HG03378 (cell line): ENCODE data around the gene CDC42BPG.
"Not testable (repeated sequence)": the region's sequence is repeated elsewhere in the genome, so short reads cannot be mapped to it uniquely, and the experiment has no call there.

Experiments used
- ATAC-seq: cut with Tn5 transposase; IDR thresholded peaks from one replicate; pipeline ENCODE4 v1.9.1; 2021; ENCODE audit warnings: mild to moderate bottlenecking, moderate library complexity; ENCODE audit not compliant: unreplicated experiment

The CDC42BPG gene

GRCh38 chr11:64849598-64850356 is 5.3 kb upstream of the CDC42BPG start:
- no peak for ATAC-seq

DNA sequence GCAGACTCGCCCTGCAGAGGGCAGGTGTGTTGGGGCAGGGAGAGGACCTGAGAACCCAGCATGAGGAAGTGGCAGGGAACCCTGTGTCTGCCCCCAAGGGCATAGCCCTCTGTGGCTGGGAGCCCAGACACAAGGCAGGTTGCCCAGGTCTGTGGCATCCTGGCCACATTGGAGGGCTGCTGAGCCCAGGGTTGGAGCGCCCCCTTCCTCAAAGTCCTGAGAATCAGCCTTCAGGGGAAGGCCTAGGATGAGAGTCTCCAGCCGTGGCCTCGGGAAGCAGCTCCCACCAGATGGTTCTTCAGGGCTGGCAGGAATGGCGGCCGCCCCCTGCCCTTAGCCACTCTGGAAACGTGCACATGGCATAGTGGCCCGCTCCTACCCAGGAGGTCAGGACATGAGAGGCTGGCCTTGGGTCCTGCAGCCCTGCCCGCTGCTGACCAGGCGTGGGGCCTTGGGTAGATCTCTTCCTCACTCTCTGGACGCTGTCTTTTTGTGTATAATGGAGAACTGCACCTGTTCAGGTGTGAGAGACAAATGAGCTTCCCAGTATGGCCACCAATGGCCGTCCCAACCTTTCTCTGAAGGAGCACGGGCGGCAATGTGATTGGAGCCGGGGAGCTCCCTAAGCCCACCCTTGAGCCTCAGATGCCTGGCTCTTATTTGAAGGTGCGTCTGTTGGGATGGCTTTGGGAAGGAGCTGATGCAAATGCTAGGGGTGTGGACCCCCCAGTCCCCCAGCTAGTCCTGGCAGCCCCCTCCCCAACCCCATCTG is 4.6 kb upstream of the CDC42BPG start:
- ATAC-seq: no peak

DNA sequence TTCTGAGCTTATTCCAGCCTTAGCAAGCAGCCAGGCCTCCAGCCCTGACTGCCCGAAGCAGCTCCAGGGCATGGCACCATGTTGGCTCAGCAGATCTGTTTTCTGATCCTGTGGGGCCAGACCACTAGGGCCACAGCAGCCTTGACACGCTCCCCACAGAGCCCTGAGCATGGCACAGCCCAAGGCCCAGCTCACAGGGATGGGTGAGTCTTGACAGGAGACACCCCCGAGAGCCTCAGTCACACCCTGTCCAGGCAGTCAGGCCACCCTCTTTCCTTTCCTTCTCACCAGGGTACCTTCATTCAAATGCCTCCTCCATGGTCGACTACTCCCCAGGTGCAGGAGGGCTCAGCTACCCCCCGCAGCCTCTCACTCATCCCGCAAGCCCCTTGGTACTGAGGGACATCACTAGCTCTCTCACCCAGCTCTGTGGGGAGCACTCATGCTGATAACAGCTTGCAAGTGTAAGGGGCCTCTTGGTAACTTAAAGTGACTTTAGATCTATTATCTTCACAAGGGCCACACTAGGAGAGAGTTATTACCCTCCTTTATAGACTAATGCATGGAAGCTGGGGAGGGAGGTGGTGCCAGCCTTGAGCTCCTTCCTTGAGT is 3.9 kb upstream of the CDC42BPG start:
- no peak for ATAC-seq

- ATAC-seq: no peak
Measured at GRCh38 chr11:64846998-64847666, 2.7 kb upstream of the CDC42BPG start.

DNA sequence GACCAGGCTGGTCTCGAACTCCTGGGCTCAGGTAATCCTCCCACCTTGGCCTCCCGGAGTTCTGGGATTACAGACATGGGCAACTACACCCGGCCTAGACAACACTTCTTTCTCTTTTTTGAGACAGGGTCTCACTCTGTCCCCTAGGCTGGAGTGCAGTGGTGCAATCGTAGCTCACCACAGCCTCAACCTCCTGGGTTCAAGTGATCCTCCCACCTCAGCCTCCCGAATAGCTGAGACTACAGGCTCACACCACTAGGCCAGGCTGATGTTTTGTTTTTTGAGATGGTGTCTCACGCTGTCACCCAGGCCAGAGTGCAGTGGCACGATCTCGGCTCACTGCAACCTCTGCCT is 1.3 kb upstream of the CDC42BPG start:
- not testable (repeated sequence) for ATAC-seq

DNA sequence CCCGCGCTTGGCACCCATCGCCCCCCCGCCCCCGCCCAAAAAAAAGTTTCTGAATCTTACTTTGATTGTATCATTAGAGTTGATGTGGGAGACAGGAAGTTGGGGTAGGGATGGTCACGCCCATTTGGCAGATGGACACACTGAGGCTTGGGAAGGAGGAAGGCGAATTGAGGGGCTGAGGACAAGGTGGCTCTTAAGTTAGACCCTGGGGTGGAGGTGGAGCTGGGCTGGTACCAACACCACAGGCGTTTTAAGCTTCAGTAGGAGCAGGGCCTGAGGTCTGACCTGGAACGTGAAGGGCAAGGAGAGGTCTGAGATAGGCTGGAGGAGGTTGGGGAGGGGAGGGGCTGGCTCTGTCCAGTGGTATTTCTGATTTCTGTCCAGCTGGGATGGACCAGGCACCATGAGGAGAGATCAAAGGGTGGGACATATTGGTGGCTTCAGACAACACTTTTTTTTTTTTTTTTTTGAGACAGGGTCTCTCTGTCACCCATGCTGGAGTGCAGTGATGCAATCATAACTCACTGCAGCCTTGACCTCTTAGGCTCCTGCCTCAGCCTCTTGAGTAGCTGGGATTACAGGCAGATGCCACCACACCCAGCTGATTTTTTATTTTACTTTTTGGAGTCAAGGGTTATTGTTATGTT is 799 bp upstream of the CDC42BPG start:
- ATAC-seq: no peak

GRCh38 chr11:64843686-64844329 is 645 bp downstream of the CDC42BPG start:
- ATAC-seq: no peak

- ATAC-seq: no peak
Measured at GRCh38 chr11:64842851-64843685, 1.4 kb downstream of the CDC42BPG start.

DNA sequence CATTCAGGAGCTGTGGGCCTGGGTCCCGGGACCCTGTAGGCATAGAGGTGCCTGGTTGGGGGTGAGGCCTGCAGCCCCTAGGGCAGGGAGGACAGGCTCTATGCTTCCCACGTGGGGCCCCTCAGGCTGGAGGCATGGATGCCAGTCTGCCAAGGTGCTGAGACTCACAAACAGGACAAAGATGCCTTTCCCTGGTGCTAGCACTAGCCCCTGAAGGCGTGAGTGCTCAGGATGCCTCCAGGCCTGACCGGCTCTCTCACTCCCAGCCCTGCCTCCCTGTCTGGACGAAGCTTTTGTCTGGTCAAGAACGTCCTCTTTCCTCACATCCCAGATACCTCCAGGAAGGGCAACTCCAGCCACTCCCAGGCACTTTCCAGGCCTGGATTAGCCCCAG is 2.1 kb downstream of the CDC42BPG start:
- ATAC-seq: no peak

DNA sequence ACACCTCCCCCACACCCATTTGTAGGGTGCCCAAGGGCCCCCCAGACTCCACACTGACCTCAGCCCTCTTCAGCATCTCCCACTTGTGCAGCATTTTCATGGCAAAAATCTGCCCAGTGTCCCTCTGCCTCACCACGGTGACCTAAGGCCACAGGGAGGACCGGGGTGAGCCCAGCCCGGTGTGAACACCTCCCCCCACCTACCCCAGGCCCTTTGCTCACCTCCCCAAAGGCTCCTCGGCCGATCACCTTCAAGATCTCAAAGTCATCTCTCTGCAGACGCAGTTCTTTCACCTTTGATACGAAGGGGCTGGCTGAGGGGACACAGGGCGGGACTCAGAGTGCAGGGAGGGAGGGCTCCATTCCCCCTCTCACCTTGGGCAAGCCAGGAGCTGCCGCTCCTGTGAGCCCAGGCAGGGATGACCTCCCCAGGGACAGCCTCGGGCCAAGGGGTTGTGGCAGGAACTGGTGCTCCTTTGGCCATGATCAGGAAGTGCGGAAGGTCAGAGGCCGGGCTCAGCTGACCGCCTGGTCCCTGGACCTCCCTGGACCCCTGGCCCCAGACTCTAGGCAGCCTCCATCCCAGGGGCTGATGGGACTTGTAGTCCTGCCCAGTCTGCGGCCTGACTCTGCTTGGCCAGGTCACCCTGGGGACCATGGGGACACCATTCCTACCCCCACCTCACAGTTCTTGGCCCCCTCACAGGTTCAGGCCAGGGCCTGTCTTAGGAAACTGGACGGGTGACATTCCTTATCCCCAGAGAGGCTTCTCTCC is 2.7 kb downstream of the CDC42BPG start:
- ATAC-seq: no peak

DNA sequence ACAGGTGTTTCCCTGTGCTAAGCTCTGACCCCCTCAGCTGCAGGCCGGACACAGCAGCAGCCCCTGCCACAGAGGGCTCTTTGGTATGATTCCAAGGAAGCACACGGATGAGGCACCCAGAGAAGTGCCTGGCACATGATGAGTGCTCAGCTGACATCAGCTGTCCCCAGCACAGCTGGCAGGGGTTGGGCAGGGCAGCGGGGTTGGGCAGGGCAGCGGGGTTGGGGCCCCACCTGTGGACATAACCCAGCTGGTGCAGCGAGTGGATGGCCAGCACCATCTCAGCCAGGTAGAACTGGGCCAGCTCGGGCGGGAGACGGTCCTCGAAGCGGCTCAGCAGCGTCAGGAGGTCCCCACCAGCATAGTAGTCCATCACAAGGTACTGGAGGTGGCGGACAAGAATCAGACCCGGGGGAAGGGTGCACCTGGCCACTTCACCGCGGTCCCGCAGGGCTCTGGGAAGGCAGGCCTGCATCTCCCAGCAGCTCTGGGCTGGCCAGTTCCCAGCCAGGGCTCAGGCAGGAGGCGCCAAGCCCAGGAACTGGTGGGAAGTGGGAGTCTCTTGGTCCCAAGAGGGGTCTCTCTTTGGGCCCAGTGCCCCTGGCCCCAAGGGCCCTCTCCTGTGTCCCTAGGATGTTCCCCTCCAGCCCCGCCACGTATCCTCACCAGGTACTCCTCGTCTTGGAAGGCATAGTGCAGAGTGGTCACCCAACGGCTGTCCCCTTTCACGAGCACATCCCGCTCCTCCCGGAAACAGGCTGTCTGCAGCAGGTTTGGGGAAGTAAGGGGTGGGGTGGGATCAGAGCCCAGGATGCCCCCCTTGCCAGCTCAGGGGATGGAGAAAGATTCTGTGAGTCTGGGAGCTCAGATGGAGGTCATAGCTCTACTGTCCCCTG is 4.3 kb downstream of the CDC42BPG start:
- ATAC-seq: no peak

DNA sequence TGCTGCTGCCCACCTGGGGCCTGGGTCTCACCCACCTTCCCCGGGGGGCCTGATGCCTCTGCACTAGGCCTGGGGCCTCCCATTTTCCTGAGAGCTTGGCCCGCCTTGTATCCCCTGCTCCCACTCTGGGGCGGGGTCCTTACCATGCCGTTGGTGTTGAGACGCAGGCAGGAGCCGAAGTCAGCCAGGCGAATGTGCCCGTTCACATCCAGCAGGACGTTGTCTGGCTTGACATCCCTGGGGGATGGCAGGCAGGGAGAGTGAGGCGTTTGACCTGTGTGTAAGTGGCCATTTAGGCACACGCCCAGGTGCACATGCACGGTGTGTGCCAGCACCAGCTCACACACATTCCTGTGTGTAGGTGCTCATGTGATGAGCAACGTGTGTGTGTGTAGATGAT is 5.1 kb downstream of the CDC42BPG start:
- ATAC-seq: no peak

GRCh38 chr11:64838600-64839334 is 5.7 kb downstream of the CDC42BPG start:
- no peak for ATAC-seq

GRCh38 chr11:64837887-64838351 is 6.5 kb downstream of the CDC42BPG start:
- ATAC-seq: no peak

GRCh38 chr11:64836448-64837072 is 7.9 kb downstream of the CDC42BPG start:
- ATAC-seq: no peak

DNA sequence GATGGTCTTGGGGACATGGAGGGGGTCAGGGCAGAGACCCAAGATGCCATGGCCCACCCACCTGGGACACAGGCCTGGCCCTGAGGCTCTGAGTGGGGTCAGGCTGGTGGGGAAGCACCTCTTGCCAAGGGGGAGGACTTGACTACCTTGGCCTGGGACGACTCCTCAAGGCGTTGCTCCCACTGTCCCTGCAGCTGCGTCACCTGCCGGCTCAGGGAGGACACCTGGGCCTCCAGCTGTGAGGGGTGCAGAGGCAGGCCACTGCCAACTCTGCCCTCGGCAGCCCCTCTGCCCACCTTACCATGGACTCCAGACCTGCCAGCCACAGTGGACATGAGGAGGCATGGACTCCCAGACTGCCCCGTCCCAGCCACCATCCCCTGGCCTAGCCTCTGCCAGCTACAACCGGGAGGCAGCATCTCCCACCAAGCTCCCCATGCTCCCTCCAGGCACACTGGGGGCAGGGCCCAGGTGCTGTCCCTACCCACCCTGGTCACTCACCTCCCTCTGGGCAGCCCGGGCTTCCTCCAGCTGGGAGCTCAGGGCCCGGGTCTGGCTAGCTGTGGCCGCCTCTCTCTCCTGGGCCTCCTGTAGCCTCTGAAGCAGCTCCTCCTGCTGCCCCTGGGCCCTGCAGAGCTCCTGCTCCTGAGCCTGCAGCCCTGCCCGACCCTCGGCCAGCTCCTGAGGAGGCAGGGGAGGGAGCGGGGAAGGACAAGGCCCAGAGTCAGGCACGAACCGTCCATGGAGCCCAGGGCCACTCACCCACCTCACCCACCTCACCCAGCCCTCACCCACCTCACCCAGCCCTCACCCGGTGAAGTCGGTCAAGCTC is 8.6 kb downstream of the CDC42BPG start:
- no peak for ATAC-seq
